Astrocyte (in vitro differentiated cells and primary cell): ENCODE measurements around the gene KCNQ1.

Source experiments
- CTCF ChIP-seq: IDR thresholded peaks from 2 replicates; pipeline ENCODE4 v1.5.1; 2011; ENCODE audit warnings: low read depth, mild to moderate bottlenecking, inconsistent platforms, low read length, moderate library complexity; ENCODE audit not compliant: insufficient read depth
- EZH2 ChIP-seq: IDR thresholded peaks from 2 replicates; pipeline ENCODE4 v1.6.1; 2012; ENCODE audit warnings: mild to moderate bottlenecking, low read length, inconsistent platforms; ENCODE audit not compliant: insufficient read depth

GRCh38 chr11:2766166-2766565 lies 321.4 kb downstream of the KCNQ1 start:
- no peak for TF ChIP-seq EZH2
- no peak for TF ChIP-seq CTCF
